Choroid plexus epithelial cell (primary cell): ENCODE data around the gene KRT38.

Experiments
- DNase-seq: peaks from one replicate; pipeline ENCODE4 v3.0.0-alpha.2; 2010; ENCODE audit warnings: low read depth
- H3K4me3 ChIP-seq: 2 replicates; pipeline ENCODE4 v1.5.1; 2011; ENCODE audit warnings: low read depth, mild to moderate bottlenecking, control low read depth, low read length, moderate library complexity
- TF ChIP-seq, protein P1 (sequence below): conservative IDR thresholded peaks from 2 replicates; pipeline ENCODE4 v1.5.1; 2011; ENCODE audit warnings: low read depth, mild to moderate bottlenecking, control low read depth, inconsistent platforms, low read length, moderate library complexity

The KRT38 gene

DNA sequence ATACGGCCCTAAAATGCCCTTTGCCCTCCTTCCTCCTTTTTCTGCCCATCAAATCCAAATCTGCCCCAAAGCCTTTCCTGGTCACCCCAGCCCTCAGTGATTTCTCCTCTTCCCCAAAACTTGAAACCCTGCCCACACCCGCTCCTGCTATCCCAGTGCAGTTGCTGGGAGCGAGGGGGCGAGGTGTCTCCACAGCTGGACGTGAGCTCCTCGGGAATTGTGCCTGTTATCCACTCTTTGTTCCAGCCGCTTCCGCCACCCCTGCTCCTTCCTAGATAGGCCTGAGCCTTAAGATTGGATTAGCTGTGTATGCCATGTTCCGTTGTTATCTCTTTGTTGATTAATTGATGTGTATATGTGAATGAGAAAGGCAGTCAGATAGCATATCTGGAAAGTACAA lies 42.7 kb upstream of the KRT38 start:
- no peak overlapping the region for H3K4me3 ChIP-seq
- no peak for DNase-seq
- TF ChIP-seq, protein P1, sequence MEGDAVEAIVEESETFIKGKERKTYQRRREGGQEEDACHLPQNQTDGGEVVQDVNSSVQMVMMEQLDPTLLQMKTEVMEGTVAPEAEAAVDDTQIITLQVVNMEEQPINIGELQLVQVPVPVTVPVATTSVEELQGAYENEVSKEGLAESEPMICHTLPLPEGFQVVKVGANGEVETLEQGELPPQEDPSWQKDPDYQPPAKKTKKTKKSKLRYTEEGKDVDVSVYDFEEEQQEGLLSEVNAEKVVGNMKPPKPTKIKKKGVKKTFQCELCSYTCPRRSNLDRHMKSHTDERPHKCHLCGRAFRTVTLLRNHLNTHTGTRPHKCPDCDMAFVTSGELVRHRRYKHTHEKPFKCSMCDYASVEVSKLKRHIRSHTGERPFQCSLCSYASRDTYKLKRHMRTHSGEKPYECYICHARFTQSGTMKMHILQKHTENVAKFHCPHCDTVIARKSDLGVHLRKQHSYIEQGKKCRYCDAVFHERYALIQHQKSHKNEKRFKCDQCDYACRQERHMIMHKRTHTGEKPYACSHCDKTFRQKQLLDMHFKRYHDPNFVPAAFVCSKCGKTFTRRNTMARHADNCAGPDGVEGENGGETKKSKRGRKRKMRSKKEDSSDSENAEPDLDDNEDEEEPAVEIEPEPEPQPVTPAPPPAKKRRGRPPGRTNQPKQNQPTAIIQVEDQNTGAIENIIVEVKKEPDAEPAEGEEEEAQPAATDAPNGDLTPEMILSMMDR, result no peak

DNA sequence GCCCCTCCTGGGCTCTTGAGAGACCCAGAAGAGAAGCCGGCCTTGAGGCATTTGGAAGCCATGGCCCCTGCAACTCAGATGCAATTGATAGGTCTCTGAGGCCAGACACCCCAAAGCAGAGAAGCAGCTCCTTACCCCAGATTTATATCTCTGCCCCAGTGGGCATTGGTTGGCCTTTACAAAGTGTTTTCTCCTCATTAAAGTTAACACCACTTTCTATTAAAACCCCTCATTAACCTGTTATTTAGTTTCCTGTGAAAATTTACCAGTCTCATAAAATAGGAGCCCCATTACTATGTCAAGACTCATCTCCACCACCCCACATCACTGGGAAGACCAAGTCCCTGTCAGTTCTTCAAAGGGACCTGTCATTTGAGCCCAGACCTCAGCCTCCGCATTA lies 40.3 kb upstream of the KRT38 start, which contains the start of gene KRT35:
KRT35 (minus strand) TSS at position 116 of the 400 bp plus-strand sequence; CDS start at position 62, 54 bp downstream.
- TF ChIP-seq, protein P1, result no peak
- no peak within 1 kb of the TSS for H3K4me3 ChIP-seq
- DNase-seq, result no peak

DNA sequence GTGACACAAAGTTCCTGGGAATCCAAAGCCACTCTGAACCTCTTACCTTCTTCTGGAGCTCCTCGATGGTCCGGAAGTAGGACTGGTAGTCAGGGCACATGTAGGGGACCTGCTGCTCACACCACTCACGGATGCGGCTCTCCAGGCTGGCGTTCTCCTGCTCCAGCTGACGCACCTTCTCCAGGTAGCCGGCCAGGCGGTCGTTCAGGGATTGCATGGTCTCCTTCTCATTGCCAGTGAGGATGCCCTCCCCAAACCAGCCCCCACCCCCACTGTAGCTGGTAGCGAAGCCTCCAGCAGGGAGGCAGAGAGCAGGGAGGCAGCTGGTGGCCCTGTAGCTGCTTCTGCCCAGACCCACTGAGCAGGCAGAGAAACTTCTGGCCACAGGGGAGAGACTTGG lies 39.8 kb upstream of the KRT38 start:
- DNase-seq, result no peak
- TF ChIP-seq, protein P1, result no peak
- H3K4me3 ChIP-seq, result no peak overlapping the region

DNA sequence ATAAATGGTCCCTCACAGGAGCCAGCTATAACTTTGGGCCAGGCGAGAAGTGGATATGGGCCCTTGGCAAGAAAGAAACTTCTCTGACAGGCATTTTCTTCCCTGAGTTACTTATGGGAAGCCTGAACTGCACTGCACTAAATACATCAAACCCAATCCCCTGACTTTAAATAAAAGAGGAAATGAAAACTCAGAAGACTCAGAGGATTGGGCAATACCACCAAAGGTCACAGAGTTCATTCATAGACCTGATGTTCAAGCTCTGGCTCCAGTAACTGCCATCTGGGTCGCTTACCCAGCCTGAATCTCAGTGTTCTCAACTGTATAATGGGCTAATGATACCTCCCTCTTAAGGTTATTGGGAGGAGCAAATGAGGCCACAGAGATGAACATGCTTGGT lies 39.4 kb upstream of the KRT38 start:
- TF ChIP-seq, protein P1, result no peak
- DNase-seq, result no peak
- H3K4me3 ChIP-seq, result no peak overlapping the region

DNA sequence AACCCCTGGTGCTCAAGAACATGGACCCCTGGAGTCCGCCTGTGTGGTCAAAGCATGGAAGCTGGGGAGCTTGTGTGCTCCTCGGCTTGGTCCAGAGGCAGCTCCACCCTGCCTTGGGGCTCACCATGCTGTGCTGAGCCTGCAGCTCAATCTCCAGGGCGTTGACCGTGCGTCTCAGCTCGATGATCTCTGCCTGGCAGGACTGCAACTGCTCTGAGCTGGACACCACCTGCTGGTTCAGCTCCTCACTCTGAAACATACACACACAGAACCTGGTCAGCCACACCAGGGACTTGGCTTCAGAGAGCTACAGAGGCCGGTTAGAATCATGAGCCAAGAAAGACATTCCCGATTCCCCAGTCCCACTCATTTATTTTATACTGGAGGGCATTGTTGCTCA lies 37.5 kb upstream of the KRT38 start:
- no peak for DNase-seq
- no peak overlapping the region for H3K4me3 ChIP-seq
- TF ChIP-seq, protein P1, result peak; percentile 9

DNA sequence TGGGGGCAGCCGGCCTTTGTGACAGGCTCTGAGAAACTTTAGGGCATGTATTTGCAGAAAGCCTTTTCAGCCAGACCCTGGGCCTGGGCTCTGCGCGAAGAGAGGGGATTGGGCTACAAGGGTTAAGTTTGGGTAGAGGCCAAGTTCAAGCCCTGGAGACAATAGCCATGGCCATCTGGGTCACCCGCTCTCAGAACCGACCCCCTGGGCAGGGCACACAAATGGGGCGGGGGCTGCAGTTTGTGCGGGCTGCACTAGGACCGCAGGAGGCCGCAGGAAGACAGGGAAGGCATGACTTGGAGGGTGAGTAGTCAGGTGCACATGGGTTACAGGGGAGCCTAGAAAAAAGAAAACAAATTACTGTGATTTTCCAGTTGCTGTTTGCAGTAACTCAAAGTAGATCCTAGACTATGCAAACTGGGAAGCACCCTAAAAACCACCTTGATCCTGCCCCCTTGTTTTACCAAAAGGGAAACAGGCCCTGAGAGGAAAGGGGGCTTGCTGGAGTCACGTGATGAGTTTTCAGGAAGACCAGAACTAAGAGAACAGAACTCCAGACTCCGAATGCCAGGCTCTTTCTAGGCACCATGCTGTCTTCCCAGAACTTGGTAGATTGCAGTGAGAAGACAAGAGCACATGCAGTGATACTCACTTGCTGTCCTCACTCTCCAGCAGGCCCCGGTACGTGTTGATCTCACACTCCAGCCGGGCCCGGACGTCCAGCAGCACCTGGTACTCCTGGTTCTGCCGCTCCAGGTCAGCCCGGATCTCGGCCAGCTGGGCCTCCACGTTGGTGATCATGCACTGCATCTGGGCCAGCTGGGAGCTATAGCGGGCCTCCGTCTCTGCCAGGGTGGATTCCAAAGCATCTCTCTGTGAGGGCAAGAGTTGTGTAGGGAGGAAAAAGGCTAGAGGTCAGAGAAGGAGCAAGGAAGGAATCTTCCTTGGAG lies 36.4 kb upstream of the KRT38 start:
- TF ChIP-seq, protein P1, result no peak
- H3K4me3 ChIP-seq, result no peak overlapping the region
- no peak for DNase-seq

DNA sequence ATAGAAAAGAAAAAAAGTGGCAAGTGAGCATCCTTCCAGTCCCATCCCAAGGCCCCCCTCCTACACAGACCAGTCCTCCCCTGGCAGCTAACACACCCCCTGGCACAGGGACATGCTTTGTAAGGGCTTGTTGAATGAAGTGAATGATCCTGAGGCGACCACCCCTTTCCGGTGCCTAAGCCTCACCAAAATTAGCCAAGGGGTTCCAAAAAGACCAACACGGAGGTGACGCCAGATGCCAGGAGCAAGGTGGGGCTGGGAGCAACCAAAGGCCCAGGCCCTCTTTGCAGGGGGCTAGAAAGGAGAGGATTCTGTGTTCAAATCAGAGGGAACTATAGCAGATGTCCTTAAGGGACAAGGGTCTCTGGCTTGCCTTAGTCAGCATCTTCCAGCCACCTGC lies 34.6 kb upstream of the KRT38 start:
- H3K4me3 ChIP-seq, result no peak overlapping the region
- no peak for DNase-seq
- TF ChIP-seq, protein P1, result no peak
